ENCODE data around the gene OR4S2.

Gene OR4S2

DNA sequence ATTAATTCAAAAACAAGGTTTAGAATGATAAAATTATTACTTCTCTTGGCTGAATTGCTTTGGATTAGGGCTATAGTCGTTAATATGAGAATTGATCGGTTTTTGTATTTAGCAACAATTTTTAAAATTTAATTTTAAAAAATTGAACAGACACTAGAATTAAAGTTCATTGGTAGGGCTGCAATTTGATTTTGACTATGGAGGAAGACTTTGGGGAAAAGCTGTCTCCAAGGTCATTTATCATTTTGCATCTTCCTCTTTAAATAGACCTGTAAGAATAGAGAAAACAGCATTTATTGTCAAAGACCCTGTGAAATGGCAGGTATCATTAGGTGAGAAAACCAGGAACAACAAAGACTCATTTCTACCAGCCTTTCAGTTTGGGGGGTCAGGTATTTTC lies at the start of gene OR4S2:
OR4S2 (plus strand) TSS at position 301 of the 400 bp plus-strand sequence. CDS start 2,577 bp downstream, outside the sequence.
- no peak for DNase-seq (ENCODE audit: low read depth in 2 of 3, low spot score in 2 of 3)

DNA sequence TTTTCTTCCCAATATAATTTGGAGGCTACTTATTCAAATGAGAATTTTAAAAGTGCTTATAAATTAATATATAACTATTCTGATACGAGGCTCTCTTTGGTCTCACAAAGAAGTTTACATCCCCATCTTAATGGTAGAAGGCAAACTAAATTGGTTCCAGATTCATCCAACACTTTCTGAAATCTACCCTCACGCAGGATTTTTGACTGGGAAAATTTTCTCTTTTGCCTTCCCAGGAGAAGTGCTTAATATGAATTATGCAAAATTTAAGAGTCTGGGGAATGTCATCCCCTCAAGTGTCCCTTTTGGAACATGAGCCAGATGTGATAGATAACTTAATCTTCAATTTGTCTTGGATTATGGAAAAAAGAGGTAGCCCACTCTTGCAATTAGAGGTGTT lies 40.6 kb upstream of the OR4S2 start, which contains the start of gene OR4C11:
OR4C11 (minus strand) TSS at position 101 of the 400 bp plus-strand sequence. CDS start 3,272 bp downstream, outside the sequence.
- no peak for DNase-seq (ENCODE audit: low read depth in 2 of 3, low spot score in 2 of 3)

- no peak for DNase-seq (ENCODE audit: low read depth in 2 of 3, low spot score in 2 of 3)
These were observed 23.6 kb upstream of the OR4S2 start for GRCh38 chr11:55624531-55624930.

- no peak for DNase-seq (ENCODE audit: low read depth in 2 of 3, low spot score in 2 of 3)
These were observed 13.3 kb upstream of the OR4S2 start, which contains the start of gene OR4P4 for GRCh38 chr11:55634813-55635212. Gene OR4P4 (plus strand): TSS chr11:55635113.

- no peak for DNase-seq (ENCODE audit: low read depth in 2 of 3, low spot score in 2 of 3)
These were observed 4.4 kb downstream of the OR4S2 start for GRCh38 chr11:55652560-55652959.

- DNase-seq (ENCODE audit: low read depth in 2 of 3, low spot score in 2 of 3) = no peak
These were observed 7.0 kb downstream of the OR4S2 start for GRCh38 chr11:55655096-55655495.

DNA sequence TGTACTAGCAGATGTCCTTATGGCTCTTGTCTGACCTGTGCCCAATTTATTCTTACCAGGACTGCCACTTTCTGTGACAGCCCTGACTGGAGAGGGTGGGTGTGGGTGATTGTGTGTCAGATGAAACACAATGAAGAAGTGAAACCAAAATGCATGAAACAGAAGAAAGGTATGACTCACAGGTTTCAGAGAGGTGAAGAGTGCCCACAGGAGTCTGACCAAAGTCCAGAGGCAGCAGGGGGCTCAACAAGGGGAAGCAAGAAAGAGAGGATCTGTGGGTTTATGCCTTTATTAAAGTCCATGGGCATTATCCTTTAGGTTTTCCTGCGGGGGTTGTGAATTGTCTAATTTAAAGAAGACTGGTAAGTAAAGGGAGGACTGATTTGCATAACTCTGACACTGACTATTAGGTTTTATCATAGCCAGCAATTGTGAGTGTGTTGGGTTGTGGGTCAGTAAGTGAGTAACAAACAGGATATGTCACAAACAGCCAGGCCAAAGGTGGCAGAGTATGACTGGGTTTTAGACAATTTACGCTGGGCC lies 10.0 kb downstream of the OR4S2 start:
- no peak for DNase-seq (ENCODE audit: low read depth in 2 of 3, low spot score in 2 of 3)

DNA sequence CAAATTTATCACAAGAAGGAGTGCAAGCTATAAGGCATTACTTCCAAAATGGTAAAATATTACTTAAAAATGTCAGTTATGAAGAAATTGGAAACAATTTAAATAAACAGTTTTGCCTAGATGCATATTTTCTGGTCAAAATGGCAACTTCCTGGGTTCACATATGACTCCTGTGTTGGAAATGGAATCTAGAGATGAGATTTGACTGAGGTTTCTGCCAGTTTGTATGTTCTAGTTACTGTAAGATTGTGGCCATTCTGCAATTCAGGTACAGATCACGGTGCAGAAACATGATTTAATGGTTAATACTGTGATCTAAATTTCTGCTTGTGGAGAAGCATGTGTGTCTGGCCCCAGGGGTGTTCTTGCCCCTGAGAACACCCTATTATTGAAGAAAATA lies 10.5 kb downstream of the OR4S2 start:
- no peak for DNase-seq (ENCODE audit: low read depth in 2 of 3, low spot score in 2 of 3)

DNA sequence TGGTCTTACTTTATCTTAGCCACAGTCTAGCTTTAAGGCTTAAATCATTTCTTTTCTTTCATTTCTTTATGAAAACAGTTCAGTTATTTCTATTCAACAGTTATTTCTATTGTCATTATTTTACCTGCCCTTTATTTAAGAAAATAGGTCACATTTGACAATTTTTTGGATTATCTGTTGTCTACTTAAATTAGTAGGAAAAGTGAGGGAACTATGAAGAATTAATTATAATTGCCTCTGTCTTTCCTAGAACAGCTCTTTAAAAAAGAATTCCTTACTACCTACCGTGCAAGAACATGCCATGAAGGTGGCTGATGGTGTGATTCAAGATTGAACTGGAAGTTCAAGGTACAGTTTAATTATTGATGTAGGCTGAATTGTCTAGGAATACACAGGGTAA lies 13.8 kb downstream of the OR4S2 start, which contains the start of gene OR4C6:
OR4C6 (plus strand) TSS at position 301 of the 400 bp plus-strand sequence. CDS start 2,966 bp downstream, outside the sequence.
- no peak for DNase-seq (ENCODE audit: low read depth in 2 of 3, low spot score in 2 of 3)

GRCh38 chr11:55669376-55669775 lies 21.2 kb downstream of the OR4S2 start:
- DNase-seq (ENCODE audit: low read depth in 2 of 3, low spot score in 2 of 3) = no peak

DNA sequence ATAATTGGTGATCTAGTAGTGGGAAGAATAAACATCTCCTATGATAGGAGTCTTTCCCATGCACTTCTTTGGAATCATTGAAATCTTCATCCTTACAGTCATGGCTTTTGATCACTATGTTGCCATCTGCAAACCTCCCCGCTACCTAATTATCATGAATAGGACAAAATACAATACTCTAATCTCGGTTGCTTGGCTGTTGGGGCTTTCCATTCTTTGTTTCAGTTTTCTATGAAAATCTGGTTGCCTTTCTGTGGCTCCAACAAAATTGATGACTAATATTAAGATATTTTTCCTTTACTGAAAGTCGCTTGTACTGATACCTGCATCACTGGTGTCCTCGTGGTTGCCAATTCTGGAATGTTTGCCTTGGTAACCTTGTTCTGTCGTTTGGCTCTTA lies 25.7 kb downstream of the OR4S2 start:
- DNase-seq (ENCODE audit: low read depth in 2 of 3, low spot score in 2 of 3) = no peak

DNA sequence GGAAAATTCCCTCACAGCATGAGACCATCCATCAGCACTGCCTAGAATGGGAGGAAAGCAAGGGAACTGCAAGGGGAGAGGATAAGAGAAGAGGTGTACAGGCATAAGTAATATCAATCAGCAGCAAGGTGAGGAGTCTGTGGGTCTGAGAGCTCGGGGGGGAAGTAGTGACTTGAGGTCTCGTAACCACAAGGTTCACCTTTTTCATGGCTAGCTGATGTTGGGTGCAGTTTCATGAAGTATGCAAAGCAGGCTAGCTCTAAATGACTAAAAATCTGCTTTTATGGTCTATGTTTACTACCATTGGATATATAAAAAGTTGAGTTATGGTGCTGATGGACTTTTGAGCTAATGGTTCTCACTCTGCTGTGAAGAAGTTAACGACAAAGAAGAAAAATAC lies 49.7 kb downstream of the OR4S2 start:
- no peak for DNase-seq (ENCODE audit: low read depth in 2 of 3, low spot score in 2 of 3)

DNA sequence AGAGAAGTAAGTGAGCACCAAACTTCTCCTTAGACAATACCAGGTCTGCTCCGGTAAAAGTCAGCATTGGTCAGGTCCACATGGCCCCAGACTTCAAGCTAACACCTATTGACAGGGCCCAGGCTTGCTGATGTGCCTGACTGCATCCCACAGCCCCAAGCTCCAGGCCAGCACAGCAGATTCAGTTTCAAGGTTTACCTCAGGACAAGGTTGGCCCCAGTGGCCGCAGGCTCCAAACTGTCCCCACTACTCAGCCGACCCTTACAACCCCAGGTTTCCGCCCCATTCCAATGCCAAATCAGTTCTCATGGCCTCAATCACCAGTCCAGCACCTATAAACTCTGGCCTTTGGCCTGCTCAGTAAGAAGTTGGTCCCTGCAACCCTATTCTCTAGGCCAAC lies 53.3 kb downstream of the OR4S2 start:
- DNase-seq (ENCODE audit: low read depth in 2 of 3, low spot score in 2 of 3) = no peak
